ENCODE data around the gene TMEM181.
A peak's percentile ranks its signal among the peaks of the same experiment; 100 is the strongest.
"Not testable (repeated sequence)": the region's sequence is repeated elsewhere in the genome, so short reads cannot be mapped to it uniquely, and the experiment has no call there.

The TMEM181 gene

GRCh38 chr6:158611039-158611438 lies 51.1 kb downstream of the TMEM181 start:
- TF ChIP-seq CTCF (conservative IDR thresholded peaks at IDR 0.05; ENCODE audit: low read depth), result no peak
- CTCF ChIA-PET, result interaction anchor here (1.0 kb wide), 1 partner anchor 390 kb away, joined by 4 read pairs; no protein-coding TSS in a partner anchor
- POLR2A ChIA-PET (ENCODE audit: low non-redundant PET), result no interaction called here
- H3K27ac ChIP-seq, result no peak overlapping the region
- DNase-seq (ENCODE audit: low spot score), result no peak

- POLR2A ChIA-PET (ENCODE audit: low non-redundant PET), result no interaction called here
- peak; percentile 27 for DNase-seq (ENCODE audit: low spot score)
- no peak overlapping the region for H3K27ac ChIP-seq
- TF ChIP-seq CTCF (conservative IDR thresholded peaks at IDR 0.05; ENCODE audit: low read depth), result no peak
- CTCF ChIA-PET, result interaction anchor here (1.0 kb wide), 1 partner anchor 391 kb away, joined by 4 read pairs; no protein-coding TSS in a partner anchor
These were observed 51.9 kb downstream of the TMEM181 start for GRCh38 chr6:158611541-158612370.

- DNase-seq (ENCODE audit: low spot score); POLR2A ChIA-PET (ENCODE audit: low non-redundant PET); H3K27ac ChIP-seq; CTCF ChIA-PET: not testable (repeated sequence)
These were observed 54.7 kb downstream of the TMEM181 start for GRCh38 chr6:158614606-158615005.

- CTCF ChIA-PET; H3K27ac ChIP-seq; POLR2A ChIA-PET (ENCODE audit: low non-redundant PET); DNase-seq (ENCODE audit: low spot score): not testable (repeated sequence)
These were observed 58.4 kb downstream of the TMEM181 start for GRCh38 chr6:158618289-158618688.

- POLR2A ChIA-PET (ENCODE audit: low non-redundant PET), result no interaction called here
- CTCF ChIA-PET, result interaction anchor here (1.1 kb wide), 1 partner anchor 23 kb away, joined by 3 read pairs; no protein-coding TSS in a partner anchor
- no peak for DNase-seq (ENCODE audit: low spot score)
- no peak overlapping the region for H3K27ac ChIP-seq
- TF ChIP-seq CTCF (conservative IDR thresholded peaks at IDR 0.05; ENCODE audit: low read depth), result no peak
These were observed 60.3 kb downstream of the TMEM181 start for GRCh38 chr6:158619922-158620801.

GRCh38 chr6:158620963-158621693 lies 61.2 kb downstream of the TMEM181 start:
- POLR2A ChIA-PET (ENCODE audit: low non-redundant PET), result no interaction called here
- H3K27ac ChIP-seq, result no peak overlapping the region
- CTCF ChIA-PET, result interaction anchor here (1.1 to 1.2 kb wide), 2 partner anchors 24 to 70 kb away, joined by 3 to 5 read pairs; no protein-coding TSS in a partner anchor
- DNase-seq (ENCODE audit: low spot score), result no peak
- TF ChIP-seq CTCF (conservative IDR thresholded peaks at IDR 0.05; ENCODE audit: low read depth), result no peak
